B cell (primary cell): ENCODE measurements around the gene PI4KA. TPM values are rescaled to one million over a fixed set of nuclear protein-coding genes. Genes with fewer than 3 reads are reported as not detected.

Experiments
- ATAC-seq: fragments of 200-7000 bp; cut with Tn5 transposase; one replicate; pipeline ENCODE4 v1.10.0; 2021; ENCODE audit warnings: low read depth, mild to moderate bottlenecking, moderate number of reproducible peaks, moderate library complexity
- CTCF ChIA-PET: fragments of 350-600 bp; sonication (Branson Sonifier 250); formaldehyde crosslinking; loops from one replicate; lab custom pipeline; 2021; ENCODE audit warnings: antibody characterized with exemption, inconsistent platforms; lab: Charles Lee
- POLR2A ChIA-PET: fragments of 350-600 bp; sonication (Branson Sonifier 250); formaldehyde crosslinking; loops from one replicate; lab custom pipeline; 2021; ENCODE audit warnings: antibody characterized with exemption; lab: Charles Lee
- DNase-seq: peaks from one replicate; pipeline ENCODE4 v3.0.0; 2013
- H2AFZ ChIP-seq: 2 replicates; pipeline ENCODE4 v1.6.1; 2012; ENCODE audit warnings: mild to moderate bottlenecking, low read depth, low read length; ENCODE audit not compliant: insufficient read depth, poor library complexity, severe bottlenecking
- H3K27ac ChIP-seq, 2 donors: 1 replicate in 1 of 2; 2 replicates in 1 of 2; pipeline ENCODE4 v1.5.1; 2012 to 2013; ENCODE audit warnings: low read length in 2 of 2, mild to moderate bottlenecking in 2 of 2, moderate library complexity in 1 of 2
- H3K27me3 ChIP-seq, 4 experiments: fragments of 200-600 bp in 1 of 4; sonication (generic) in 1 of 4; replicated peaks in 1 of 4; 1 replicate in 2 of 4; 2 replicates in 2 of 4; pipeline versions ENCODE4 v1.6.1 to v1.7.0; 2013 to 2016; ENCODE audit warnings: low read length in 3 of 4, mild to moderate bottlenecking in 2 of 4, mixed read lengths in 1 of 4, moderate library complexity in 1 of 4; ENCODE audit not compliant: insufficient read depth in 4 of 4, control insufficient read depth in 3 of 4; ENCODE audit errors: control extremely low read depth in 1 of 4
- H3K36me3 ChIP-seq, 2 experiments: replicated peaks in 1 of 2; 1 replicate in 1 of 2; 2 replicates in 1 of 2; pipeline versions ENCODE4 v1.6.1 to v1.7.1; 2013; ENCODE audit warnings: low read length in 1 of 2; ENCODE audit not compliant: insufficient read depth in 2 of 2, control insufficient read depth in 1 of 2; ENCODE audit errors: control extremely low read depth in 1 of 2, extremely low read depth in 1 of 2
- H3K4me1 ChIP-seq, 2 donors: fragments of 200-600 bp in 1 of 2; sonication (generic) in 1 of 2; 1 replicate in 1 of 2; 2 replicates in 1 of 2; pipeline versions ENCODE4 v1.5.1 to v1.6.1; 2013 to 2017; ENCODE audit warnings: low read length in 2 of 2; ENCODE audit not compliant: control insufficient read depth in 2 of 2, insufficient read depth in 2 of 2
- H3K4me2 ChIP-seq: replicated peaks from 2 replicates; pipeline ENCODE3; 2012; ENCODE audit warnings: mild to moderate bottlenecking, low read depth, low read length; ENCODE audit not compliant: poor library complexity, severe bottlenecking
- H3K4me3 ChIP-seq, 5 experiments: fragments of 200-600 bp in 1 of 5; sonication (generic) in 1 of 5; 1 replicate in 3 of 5; 2 replicates in 2 of 5; pipeline versions ENCODE4 v1.5.1 to v1.7.0; 2011 to 2016; ENCODE audit warnings: low read length in 4 of 5, mild to moderate bottlenecking in 4 of 5, low read depth in 2 of 5, control low read depth in 1 of 5, moderate library complexity in 1 of 5; ENCODE audit not compliant: insufficient read depth in 1 of 5; ENCODE audit errors: control extremely low read depth in 1 of 5, extremely low read depth in 1 of 5
- H3K79me2 ChIP-seq: fragments of 200-600 bp; sonication (generic); one replicate; pipeline ENCODE4 v1.6.0; 2016; ENCODE audit warnings: low read length; ENCODE audit not compliant: control insufficient read depth, insufficient read depth
- H3K9ac ChIP-seq: fragments of 200-600 bp; sonication (generic); 2 replicates; pipeline ENCODE4 v1.6.1; 2017; ENCODE audit warnings: mild to moderate bottlenecking, low read length, moderate library complexity
- H3K9me3 ChIP-seq, 3 donors: one replicate each; pipeline versions ENCODE4 v1.6.1 to v1.7.1; 2013; ENCODE audit warnings: low read length in 2 of 3; ENCODE audit not compliant: control insufficient read depth in 2 of 3, insufficient read depth in 1 of 3; ENCODE audit errors: control extremely low read depth in 1 of 3
- H4K20me1 ChIP-seq: 2 replicates; pipeline ENCODE4 v1.6.0; 2012; ENCODE audit warnings: mild to moderate bottlenecking, low read length; ENCODE audit not compliant: insufficient read depth, control insufficient read depth, poor library complexity, severe bottlenecking
- H3K27ac Mint-ChIP-seq: one replicate; pipeline ENCODE4 v1.8.0; 2021; ENCODE audit warnings: mixed read lengths
- H3K27me3 Mint-ChIP-seq: one replicate; pipeline ENCODE4 v1.8.0; 2021; ENCODE audit warnings: mixed read lengths
- H3K4me1 Mint-ChIP-seq: one replicate; pipeline ENCODE4 v1.8.0; 2021; ENCODE audit warnings: mixed read lengths
- H3K4me3 Mint-ChIP-seq: one replicate; pipeline ENCODE4 v1.8.0; 2021; ENCODE audit warnings: mixed read lengths
- H3K9me3 Mint-ChIP-seq: one replicate; pipeline ENCODE4 v1.8.0; 2022; ENCODE audit warnings: mixed read lengths; ENCODE audit not compliant: insufficient read depth
- EZH2 ChIP-seq: IDR thresholded peaks from 2 replicates; pipeline ENCODE4 v1.6.1; 2012; ENCODE audit warnings: borderline replicate concordance, low read depth, mild to moderate bottlenecking, moderate library complexity, low read length; ENCODE audit not compliant: insufficient read depth, poor library complexity, severe bottlenecking
- WGBS: methylation state at CpG from one replicate; pipeline ENCODE4 v1.1.5; 2013; ENCODE audit warnings: missing lambda C conversion rate; ENCODE audit not compliant: insufficient coverage; 5-methylcytosine and 5-hydroxymethylcytosine counted together
- intact Hi-C: fragments of 100-400 bp; cut with micrococcal nuclease; formaldehyde crosslinking; loops from one replicate; pipeline ENCODE4 v1.10.0; 2022
- polyA plus RNA-seq: library from polyadenylated mRNA; depleted of rRNA; stranded (reverse); fragments of >200 nt; gene quantifications from 2 replicates; pipeline ENCODE4 v1.2.3, GENCODE V29; 2012
- total RNA-seq, 2 donors: library from RNA; stranded (reverse); fragments of 120-200 nt in 1 of 2; gene quantifications; 1 replicate in 1 of 2; 2 replicates in 1 of 2; pipeline versions ENCODE4 v1.2.3 to v1.2.4, GENCODE V29; 2013 to 2022
- TF ChIP-seq, protein P1 (sequence below): fragments of 200-600 bp; IDR thresholded peaks from one replicate; pipeline ENCODE4 v1.8.0; 2022; ENCODE audit warnings: antibody characterized with exemption, mild to moderate bottlenecking

The PI4KA gene
- total and polyA plus RNA-seq, 2 donors (not counting 1 experiment from before 2014, with no cell fraction given): 85.9 to 156 TPM

DNA sequence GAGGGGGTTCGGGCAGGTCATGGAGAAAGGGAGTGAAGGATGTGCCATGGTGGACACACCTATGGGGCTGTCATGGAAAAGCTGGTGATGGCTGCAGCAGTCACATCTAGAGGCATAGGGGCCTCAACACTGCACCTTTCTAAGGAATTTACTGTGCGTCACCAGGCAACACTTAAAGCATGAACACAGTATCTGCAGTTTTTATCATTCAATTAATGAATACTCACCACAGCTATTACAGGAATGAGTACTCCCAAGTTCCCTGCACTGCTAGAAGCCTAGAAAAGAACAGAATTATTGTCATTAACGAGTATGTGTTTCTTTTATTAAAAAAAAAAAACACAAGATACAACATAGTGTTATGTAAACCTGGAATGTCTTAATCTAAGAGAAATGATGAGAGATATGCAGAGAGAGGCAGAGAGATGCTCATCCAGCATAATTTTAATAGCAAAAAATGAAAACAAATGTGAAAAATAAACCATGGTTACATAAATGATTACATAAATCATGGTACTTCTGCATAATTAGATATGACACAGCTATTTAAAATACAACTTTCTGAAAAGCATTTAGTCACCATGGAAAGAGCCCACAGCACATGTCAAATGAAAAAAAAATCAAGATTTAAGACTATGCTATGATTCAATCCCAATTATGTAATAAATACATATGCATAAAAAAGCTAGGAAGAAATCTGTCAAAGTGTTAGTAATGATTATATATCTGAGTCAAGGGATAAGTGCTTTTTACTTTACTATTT, 65.5 kb downstream of the PI4KA start:
- no peak overlapping the region for H3K27ac ChIP-seq
- ATAC-seq (no peak), DNase-seq (no peak)
- Mint-ChIP-seq H3K4me1 (peaks cover 2% of the 10 kb centered on the region), H3K27me3 (no peaks in the 10 kb centered on the region), H3K9me3 (no peaks in the 10 kb centered on the region), H3K27ac (no peak overlapping the region), H3K4me3 (no peak overlapping the region)
- H3K4me3 ChIP-seq: no peak overlapping the region
- TF ChIP-seq, protein P1, sequence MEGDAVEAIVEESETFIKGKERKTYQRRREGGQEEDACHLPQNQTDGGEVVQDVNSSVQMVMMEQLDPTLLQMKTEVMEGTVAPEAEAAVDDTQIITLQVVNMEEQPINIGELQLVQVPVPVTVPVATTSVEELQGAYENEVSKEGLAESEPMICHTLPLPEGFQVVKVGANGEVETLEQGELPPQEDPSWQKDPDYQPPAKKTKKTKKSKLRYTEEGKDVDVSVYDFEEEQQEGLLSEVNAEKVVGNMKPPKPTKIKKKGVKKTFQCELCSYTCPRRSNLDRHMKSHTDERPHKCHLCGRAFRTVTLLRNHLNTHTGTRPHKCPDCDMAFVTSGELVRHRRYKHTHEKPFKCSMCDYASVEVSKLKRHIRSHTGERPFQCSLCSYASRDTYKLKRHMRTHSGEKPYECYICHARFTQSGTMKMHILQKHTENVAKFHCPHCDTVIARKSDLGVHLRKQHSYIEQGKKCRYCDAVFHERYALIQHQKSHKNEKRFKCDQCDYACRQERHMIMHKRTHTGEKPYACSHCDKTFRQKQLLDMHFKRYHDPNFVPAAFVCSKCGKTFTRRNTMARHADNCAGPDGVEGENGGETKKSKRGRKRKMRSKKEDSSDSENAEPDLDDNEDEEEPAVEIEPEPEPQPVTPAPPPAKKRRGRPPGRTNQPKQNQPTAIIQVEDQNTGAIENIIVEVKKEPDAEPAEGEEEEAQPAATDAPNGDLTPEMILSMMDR: no peak
- no peak for TF ChIP-seq EZH2
- no peaks in the 10 kb centered on the region for H3K4me1 ChIP-seq
- H3K4me2 ChIP-seq: no peak overlapping the region
- no peaks in the 10 kb centered on the region for H3K9me3 ChIP-seq
- H3K79me2 ChIP-seq: no peaks in the 10 kb centered on the region
- CTCF ChIA-PET: interaction anchor here (0.6 to 1.9 kb wide), 3 partner anchors 9 to 187 kb away, joined by 3 to 11 read pairs (median 4); no protein-coding TSS in a partner anchor
- POLR2A ChIA-PET: no interaction called here
- no peaks in the 10 kb centered on the region for H3K27me3 ChIP-seq
- peaks cover 3 to 63% of the 10 kb centered on the region in 2 experiments for H3K36me3 ChIP-seq
- H4K20me1 ChIP-seq: no peaks in the 10 kb centered on the region
- H3K9ac ChIP-seq: no peak overlapping the region
- no peak overlapping the region for H2AFZ ChIP-seq
- WGBS: 90% methylated on average over 2 of the region's 3 CpGs
- intact Hi-C loops: no loop called here
